ENCODE results near the gene RNF40.

RNF40 gene

DNA sequence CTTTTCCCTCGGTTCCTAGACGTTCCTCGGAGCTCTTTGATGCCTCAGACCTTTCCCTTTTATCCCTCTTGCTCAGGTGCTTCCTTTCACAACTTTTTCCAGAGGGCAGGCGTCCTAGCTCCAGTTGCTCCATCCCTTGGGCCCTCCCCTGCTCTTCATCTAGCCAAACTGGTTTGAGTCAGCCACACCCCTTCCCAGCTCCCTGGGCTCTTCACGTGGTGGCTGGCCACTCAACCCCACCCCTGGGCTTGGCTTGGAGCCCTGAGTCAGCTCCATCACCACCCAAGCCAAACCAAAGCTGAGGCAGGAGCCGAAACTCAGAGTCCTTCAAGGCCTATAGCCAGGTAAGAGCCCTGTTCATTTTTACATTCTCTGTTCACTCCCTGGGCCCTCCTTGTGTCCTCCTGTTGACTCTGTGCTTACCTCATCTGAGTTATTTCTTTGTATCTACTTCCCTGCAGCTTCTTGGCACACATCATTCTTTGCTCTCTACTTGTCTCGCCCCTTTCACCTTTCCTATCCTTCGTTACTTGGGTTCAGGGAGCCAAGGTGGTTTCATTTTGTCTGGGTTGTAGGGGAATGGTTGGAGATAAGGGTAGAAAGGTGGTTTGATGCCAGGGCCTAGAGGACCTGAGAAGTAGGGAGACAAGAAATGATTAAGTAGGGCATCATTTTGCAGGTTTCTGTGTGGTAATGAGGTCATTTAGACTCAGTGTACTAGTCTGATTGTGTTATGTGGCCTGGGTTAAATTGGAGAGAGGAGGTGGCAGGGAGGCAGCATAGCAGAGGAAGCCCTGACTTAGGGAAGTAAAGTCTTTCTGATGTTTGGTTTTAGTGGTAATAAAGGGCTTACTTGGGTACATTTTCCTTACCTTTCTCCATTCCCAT lies 21.5 kb upstream of the RNF40 start:
- no peak for DNase-seq

DNA sequence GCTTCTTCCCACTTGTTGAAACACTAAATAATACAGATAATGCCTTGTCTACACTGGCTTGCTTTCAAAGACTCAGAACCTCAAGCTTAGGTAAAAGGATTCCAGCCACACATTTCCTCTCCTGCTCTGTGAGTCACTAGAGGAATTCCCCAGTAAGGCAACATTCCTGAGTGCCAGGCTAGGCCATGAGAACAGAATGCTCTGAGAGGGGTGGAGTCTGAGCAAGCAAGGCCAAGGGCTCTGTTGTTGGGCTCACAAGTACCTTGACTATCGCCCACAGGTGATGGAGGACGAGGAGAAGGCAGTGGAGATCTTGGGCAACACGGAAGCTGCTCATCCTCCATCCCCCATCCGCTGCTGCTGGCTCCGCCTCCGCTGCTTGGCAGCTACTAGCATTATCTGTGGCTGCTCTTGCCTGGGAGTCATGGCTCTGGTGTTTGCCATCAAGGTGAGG lies 20.6 kb upstream of the RNF40 start:
- DNase-seq: no peak

DNA sequence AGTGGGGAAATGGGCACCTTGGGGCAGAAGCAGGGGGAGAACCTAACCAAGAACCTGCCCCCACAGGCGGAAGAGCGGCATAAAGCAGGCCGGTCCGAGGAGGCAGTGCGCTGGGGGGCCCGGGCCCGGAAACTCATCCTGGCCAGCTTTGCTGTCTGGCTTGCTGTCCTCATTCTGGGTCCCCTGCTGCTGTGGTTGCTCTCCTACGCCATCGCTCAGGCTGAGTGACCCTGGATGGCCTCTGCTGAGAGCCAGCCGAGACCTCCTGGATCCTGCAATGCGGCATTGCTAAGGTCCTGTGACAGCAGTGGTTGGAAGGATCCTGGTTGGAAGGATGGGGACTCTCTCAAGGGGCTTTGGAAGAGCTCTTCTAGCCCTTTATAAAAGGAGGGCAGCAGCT lies 18.4 kb upstream of the RNF40 start:
- DNase-seq: no peak

DNA sequence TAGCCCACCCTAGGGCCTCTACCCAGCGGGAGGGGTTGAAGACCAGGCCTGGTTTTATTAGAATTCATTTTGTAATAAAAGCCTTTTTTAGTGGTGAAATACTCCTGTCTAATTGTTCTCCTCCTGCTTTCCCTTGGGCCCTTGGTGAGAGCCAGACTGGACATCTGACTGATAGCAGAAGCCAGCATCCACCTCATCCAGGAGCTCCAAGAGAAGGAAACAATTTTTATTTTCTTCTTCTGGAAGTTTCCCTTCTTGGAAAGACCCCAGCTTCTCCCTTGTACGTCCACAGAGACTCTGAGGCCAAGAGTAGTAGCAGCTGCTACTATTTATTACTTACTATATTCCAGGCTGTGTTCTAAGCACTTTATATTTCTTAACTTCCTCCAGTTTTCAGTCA lies 17.9 kb upstream of the RNF40 start:
- no peak for DNase-seq

DNA sequence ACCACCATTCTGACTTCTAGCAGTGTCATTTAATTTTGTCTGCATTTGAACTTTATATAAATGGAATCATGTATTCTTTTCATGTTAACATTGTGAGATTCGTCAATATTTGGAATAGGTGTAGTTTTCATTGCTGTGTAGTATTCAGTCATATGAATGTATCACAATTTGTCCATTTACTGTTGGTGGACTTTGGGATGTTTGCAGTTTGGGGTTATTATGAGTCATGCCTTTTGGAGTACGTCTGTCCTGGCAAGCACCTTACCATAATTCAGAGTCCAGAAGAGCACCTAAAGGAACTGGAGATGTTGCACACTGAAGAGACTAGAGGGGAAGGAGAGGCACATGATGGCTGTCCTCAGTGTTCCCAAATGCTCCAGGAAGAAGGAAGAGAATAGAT lies 17.0 kb upstream of the RNF40 start:
- no peak for DNase-seq

DNA sequence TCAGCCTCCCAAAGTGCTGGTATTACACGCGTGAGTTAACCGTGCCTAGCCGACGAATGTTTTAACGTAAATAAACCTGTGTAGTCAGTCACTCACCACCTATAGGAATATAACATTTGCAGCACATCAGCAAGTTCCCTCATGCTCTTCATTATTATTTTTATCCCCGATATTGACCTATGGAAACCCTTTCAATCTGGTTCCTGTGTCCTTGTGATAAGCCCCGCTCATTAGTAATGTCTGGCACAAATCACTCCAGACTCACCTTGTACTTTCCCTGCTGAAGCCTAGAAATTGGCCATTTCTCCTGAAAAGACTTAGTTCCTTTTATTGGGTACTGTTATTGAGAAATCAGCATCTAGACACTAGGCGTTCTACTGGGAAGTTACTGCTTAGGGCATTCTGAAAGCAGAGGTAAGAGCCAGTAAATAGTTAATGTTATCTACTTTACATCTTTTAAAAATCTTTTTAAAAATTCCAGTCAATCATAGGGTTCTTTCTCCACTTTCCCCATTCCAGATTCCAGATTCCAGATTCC lies 15.4 kb upstream of the RNF40 start:
- no peak for DNase-seq

DNA sequence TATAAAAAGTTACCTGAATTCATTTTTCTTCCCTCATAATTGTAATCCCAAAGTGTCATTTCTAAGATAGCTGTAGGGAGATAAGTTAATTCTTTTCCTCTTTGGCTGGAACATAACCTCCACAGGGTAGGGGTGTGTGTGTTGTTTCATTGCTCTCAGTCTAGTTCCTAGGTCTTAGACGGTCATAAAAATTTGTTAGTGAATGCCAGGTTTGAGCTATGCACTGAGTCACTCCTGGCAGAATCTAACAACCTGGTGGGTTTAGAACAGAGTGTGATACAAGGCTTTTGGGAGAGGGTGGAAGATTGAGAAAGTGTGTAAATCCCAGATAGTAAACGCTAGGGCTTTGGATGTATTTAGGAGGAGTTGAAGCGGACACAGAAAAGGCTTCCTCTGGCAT lies 14.8 kb upstream of the RNF40 start:
- no peak for DNase-seq

DNA sequence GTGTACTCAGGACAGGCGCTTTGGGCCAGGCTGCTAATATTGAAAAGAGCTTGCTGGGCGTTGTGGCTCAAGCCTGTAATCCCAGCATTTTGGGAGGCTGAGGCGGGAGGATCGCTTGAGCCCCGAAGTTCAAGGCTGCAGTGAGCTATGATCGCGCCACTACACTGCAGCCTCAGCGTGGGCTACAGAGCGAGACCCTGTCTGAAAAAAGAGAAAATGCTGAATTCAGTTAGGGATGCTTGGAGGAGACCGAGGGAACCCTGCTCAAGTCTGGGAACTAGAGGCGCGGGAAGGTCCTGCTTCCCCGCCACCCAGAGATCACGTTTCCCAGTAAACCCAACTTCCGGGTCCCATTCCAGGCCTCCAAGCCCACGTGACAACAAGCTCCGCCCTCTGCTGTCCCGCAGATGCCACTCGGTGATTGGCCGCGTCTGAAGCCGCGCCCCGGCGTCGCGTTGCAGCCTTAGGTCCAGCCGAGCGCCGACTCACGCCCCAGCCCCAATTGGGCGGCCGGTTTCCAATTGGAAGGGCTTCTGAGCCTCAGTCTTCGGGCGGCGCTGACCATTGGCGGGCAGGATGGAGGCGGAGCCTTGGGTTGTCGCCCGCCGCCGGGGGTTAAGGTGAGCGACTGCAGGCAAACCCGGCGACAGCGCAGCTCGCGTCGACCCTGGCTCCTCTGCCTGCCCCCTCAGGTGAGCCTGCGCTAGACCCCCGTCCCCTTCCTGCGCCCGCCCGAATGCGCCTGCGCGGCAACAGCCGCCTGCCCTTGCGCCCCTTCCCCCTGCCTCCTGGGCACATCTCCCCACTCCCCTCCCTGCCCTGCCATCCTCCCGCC lies 14.1 kb upstream of the RNF40 start, which contains the start of gene PHKG2:
TSS of gene PHKG2 (plus strand) at position 627 of the 835 bp plus-strand sequence. CDS start 396 bp downstream, outside the sequence.
- DNase-seq: peak; percentile 97

DNA sequence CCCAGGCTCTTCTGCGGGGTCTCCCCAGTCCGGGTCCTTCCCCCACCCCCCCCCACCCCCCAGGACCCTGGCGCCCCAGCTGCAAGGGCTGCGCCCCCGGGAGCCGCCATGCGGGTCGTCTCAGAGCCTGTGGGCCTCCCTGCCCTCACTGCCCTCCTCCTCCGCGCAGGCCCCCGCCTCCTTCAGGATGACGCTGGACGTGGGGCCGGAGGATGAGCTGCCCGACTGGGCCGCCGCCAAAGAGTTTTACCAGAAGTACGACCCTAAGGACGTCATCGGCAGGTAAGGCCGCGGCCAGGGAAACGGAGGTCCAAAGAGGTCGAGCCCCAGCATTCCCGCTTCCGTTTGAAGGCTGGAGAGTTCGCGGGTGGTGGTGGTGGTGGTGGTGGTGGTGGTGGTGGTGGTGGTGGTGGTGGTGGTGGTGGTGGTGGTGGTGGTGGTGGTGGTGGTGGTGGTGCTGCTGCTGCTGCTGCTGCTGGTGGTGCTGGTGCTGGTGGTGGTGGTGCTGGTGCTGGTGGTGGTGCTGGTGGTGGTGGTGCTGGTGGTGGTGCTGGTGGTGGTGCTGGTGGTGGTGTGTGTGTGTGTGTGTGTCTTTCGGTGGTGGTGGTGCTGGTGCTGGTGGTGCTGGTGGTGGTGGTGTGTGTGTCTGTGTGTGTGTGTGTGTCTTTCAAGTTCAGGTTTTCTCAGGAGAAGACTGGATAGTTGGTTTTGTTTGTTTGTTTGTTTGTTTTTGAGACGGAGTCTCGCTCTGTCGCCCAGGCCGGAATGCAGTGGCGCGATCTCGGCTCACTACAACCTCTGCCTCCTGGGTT lies 13.3 kb upstream of the RNF40 start:
- peak; percentile 33 for DNase-seq

DNA sequence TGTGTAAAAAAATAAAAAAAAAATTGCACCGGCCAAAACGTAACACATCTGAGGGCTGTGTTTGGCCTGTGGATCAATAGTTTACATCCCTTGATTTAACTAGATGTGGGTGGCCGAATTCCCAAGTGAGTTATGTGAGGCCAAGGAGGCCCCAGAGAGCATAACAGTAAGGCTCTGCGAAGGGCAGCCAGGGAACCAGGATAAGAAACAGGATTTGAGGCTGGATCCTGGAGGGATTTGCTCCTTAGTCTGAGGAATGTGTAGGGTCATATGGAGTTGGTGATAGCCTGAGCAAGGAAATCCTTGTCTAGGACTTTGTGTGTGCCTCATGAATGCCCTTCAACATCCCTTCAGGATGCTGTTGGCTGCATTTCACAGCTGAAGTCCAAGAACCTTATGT lies 11.9 kb upstream of the RNF40 start:
- no peak for DNase-seq

DNA sequence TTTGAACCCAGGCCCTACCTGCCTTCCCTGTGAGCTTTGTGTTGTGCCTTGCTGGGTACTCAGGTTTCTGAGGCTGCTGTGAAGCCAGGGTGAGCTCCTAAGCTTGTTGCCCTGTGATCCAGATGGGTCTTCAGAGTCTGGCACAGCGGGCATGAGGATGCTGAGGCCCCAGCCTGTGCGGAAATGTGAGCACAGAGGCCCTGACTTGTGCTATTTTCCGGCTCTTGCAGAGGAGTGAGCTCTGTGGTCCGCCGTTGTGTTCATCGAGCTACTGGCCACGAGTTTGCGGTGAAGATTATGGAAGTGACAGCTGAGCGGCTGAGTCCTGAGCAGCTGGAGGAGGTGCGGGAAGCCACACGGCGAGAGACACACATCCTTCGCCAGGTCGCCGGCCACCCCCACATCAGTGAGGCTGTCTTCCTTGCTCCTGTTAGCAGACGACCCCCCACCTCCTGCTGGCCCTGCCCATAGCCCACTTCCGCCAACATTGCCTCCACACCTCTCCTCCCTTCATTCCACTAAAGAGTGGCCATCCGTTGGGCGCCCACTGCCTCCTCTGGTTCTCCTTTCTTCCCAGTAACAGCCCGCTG lies 11.2 kb upstream of the RNF40 start:
- no peak for DNase-seq

DNA sequence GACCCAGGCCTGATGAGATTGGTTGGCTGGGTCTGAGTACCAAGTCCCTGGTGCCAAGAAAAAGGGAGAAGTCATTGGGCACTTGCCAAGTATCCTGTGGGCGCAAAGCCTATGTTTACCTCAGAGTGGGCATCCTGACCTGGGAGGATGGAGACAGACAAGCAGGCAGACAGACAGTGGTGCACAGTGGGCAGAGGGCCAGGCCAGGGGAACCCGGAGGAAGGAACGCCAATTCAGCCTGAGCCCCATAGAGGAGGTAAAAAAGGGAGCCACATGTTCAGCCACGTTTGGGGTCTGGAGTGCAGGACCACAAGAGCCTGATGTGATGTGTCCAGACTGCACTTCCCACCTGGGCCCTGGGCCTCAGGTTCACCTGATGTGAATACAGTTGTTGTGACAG lies 8.5 kb upstream of the RNF40 start:
- no peak for DNase-seq

DNA sequence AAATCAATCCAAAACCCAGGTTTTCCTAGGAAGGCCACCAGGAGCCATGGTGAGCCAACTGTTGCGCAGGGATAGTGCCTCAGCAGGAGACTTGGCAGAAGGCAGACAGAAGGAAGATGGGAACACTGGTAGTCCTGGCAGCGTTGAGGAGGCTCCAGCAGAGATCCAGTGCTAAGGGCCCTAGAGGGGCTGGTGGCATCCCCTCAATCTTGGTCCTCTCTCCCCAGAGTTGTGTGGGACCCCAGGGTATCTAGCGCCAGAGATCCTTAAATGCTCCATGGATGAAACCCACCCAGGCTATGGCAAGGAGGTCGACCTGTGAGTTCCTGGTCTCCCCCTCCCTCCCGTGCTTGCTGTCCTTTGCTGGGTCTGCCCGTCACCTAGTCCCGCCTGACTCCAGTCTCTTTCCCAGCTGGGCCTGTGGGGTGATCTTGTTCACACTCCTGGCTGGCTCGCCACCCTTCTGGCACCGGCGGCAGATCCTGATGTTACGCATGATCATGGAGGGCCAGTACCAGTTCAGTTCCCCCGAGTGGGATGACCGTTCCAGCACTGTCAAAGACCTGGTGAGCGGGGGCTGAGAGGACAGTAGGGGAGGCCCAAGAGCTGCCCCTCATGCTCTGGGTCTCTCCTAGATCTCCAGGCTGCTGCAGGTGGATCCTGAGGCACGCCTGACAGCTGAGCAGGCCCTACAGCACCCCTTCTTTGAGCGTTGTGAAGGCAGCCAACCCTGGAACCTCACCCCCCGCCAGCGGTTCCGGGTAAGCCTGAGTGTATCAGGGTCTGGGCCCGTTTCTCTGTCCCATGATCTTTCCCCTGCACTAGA lies 6.0 kb upstream of the RNF40 start:
- no peak for DNase-seq

DNA sequence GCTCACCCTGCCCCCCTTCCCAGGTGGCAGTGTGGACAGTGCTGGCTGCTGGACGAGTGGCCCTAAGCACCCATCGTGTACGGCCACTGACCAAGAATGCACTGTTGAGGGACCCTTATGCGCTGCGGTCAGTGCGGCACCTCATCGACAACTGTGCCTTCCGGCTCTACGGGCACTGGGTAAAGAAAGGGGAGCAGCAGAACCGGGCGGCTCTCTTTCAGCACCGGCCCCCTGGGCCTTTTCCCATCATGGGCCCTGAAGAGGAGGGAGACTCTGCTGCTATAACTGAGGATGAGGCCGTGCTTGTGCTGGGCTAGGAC lies 5.4 kb upstream of the RNF40 start:
- DNase-seq: no peak

DNA sequence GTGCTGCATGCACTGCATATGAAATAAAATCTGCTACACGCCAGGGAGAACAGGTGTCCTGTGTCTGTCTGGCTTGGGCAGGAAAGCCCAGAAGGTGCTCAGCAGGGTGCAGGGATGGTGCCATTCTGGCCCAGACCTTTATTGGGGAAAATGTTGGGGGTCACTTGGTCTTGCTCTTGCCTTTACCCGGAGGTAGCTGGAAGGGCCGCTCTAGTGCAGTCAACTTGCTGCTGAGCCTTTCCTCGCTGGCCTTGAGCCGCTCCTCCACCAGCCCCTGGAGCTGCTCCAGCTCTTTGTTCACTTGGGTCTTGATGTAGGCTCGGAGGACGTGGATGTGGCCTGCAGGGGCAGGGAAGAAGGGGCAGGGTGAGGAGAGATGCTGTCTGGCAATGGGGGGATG lies 4.8 kb upstream of the RNF40 start:
- DNase-seq: no peak

DNA sequence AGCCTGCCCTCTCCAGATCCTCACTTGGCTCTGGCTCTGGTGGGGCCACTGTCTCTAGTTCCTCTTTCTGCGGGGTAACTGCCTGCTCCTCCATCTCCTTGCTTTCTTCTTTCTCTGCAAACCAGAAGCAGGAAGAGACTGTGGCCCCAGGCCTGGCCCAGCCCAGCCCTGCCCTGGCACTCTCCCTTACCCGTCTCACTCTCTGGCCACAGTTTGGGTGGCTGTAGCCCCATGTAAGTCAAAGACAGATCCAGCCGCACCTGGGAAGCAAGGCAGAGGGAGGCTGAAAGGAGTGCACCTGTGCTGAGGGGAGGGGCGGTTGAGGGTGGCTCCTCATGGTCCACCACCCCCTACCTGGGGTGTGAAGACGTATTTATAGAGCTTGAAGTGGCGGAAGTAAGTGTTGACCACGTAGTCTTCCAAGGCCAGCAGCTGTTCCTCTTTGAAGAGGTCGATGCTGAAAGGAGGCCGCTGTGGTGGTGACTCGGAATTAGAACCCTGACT lies 3.1 kb upstream of the RNF40 start:
- no peak for DNase-seq

DNA sequence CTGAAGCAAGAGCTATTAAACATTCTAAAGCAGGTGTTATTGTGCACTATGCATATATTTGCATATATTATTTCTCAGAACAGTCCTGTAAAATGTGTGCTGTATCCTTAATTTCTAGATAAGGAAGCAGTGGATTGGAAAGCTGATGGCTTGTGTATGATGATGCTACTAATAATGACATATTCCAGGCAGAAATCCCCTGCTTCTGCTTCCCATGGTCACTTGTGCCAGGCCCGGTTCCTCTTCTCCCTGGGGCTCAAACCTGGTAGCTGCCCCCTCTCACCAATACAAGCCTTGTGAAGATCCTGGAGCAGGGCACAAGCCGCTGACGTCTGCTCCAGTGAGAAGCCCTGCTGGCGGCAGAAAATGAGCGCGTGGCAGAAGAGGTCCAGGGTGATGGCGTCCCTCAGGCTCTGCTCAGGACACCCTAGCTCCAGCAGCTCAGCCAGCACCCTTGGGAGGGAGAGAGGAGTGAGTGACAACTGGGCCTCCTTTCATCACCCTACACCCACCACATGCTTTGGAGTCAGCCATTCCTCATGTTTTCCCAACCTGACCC lies 2.0 kb upstream of the RNF40 start:
- no peak for DNase-seq

DNA sequence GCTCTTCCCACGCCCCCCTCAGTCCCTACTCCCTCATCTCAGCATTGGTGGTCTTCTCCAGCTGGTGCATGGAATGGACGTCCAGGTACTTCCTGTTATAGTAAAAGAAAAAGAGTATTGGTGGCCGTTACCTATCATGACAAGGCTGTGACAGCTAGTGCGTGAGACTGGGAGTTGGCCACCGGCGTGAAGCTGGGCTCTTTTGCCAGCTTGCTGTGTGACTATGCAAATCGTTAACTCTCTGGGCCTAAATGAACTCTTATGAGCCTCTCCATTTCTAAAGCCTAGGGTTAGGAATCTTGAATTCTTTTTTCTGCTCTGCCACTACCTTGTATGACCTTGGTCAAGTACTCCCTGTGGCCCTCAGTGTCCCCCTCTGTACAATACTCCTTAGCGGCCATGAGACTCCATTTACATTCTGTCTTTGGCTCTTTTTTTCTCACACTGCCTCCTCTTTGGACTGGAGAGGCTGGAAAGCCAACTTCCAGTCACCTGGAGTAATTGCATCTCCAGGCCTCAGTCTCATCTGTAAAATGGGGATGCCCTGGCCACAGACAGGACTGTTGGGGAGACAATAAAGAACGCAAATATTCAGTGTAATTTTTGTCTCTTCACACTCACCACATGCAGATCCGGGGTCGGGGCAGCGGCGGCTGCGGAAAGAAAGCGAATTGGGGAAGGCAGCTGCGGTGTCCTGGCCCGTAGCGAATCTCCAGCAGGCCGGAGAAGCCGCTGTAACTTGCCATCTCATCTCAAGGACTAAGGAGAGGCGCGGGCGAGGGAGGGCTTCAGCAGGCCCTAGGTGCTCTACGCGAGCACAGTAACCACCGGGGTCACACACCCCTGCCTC lies 1.3 kb upstream of the RNF40 start:
- DNase-seq: no peak

DNA sequence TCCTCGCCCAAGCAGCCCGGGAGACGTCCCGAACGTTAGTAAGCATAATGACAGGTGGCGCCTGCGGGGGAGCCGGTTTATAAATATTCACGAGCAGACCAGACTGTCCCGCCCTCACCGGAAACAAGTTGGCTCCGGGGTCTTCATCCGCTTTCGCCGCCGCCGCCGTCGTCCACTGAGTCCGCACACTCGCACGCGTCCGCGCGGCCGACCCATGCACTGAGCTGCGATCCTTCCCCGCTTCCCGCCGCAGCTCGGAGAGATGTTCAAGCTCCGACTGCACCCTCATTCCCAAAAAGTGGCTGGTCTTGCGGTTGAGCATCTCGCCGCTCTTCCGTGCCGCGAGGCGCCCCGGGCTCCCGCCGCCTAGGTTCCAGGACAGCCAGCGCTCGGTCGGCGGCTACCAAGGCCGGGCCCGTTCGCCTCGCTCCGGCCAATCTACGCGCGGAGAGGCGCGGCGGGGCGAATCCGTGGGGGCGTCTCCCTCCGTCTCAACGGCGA lies 645 bp upstream of the RNF40 start:
- DNase-seq: peak; percentile 29
